ENCODE data around the gene ZC3H6.

DNA sequence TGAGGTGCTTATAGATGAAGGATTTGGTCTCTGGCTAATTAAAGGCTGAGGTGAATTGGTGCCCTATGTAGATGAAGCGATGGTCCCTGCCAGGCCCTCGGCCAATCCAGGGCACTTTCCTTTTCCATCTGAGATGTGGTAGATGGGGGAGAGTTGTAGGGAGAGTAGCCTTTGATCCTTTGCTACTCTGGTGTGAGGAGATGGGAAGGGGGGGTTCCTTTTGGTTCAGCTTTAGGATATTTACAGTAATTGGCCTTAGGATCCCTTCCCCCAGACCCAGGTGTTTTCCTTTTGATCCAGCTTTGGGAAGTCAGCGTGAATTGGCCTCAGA lies 15.1 kb upstream of the ZC3H6 start:
- TF ChIP-seq CTCF (IDR thresholded peaks at IDR 0.05) (no peak), POLR2A (IDR thresholded peaks at IDR 0.05) (no peak)
